22Rv1 (cell line): ENCODE data around the gene PPP2R5C.

Experiments used
- ZFX ChIP-seq: fragments of 450-650 bp; IDR thresholded peaks from 2 replicates; pipeline ENCODE4 v1.6.1; 2017; ENCODE audit warnings: antibody characterized with exemption, borderline replicate concordance
- TF ChIP-seq, protein P1 (sequence below): fragments of 450-650 bp; IDR thresholded peaks from 2 replicates; pipeline ENCODE4 v1.5.1; 2017; ENCODE audit warnings: mild to moderate bottlenecking

DNA sequence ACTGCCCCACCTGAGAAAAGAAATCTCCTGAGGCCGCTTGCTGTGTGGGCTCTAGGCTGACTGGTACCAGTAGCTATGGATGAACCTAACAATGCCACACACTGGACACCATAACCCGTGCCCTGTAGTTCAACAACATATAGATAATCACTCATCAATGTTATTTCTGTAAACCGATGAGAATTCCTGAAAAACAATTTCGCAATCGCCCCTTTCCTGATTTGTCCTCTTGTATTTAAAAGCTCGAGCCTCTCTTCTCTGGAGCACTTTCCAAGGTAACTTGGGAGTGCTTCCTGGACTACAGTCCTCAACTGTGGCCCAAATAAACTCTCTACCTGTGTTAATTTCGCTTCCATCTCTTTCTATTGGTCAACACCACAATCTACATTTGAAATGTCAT is 26.1 kb upstream of the PPP2R5C start:
- TF ChIP-seq, protein P1, sequence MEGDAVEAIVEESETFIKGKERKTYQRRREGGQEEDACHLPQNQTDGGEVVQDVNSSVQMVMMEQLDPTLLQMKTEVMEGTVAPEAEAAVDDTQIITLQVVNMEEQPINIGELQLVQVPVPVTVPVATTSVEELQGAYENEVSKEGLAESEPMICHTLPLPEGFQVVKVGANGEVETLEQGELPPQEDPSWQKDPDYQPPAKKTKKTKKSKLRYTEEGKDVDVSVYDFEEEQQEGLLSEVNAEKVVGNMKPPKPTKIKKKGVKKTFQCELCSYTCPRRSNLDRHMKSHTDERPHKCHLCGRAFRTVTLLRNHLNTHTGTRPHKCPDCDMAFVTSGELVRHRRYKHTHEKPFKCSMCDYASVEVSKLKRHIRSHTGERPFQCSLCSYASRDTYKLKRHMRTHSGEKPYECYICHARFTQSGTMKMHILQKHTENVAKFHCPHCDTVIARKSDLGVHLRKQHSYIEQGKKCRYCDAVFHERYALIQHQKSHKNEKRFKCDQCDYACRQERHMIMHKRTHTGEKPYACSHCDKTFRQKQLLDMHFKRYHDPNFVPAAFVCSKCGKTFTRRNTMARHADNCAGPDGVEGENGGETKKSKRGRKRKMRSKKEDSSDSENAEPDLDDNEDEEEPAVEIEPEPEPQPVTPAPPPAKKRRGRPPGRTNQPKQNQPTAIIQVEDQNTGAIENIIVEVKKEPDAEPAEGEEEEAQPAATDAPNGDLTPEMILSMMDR = no peak
- no peak for TF ChIP-seq ZFX
